NCI-H2171 (cell line): ENCODE results near the gene DHX35.

Experiments
- DNase-seq: peaks from one replicate; lab custom pipeline; 2025; lab: John Stamatoyannopoulos, UW

The DHX35 gene

DNA sequence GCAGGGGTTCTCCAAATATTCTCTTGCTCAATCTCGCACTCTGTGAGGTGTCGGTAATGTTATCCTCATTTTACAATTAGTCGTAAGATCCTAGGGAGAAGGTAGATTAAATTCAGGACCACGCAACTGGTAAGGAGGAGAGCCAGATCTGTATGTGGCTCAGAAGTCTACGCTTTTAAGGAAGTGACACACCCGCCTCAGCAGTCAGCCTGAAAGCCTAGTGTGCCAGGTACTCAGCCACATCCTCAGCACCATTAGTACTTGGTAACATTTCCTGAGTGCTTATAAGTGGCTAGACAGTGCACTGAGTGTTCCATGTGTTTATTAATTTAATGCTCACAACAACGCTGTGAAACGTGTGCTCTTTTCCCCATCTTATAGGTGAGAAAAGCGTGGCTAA lies 63.7 kb downstream of the DHX35 start:
- DNase-seq = no peak

- DNase-seq = no peak
Observed at GRCh38 chr20:39029364-39029763, 67.2 kb downstream of the DHX35 start.

DNA sequence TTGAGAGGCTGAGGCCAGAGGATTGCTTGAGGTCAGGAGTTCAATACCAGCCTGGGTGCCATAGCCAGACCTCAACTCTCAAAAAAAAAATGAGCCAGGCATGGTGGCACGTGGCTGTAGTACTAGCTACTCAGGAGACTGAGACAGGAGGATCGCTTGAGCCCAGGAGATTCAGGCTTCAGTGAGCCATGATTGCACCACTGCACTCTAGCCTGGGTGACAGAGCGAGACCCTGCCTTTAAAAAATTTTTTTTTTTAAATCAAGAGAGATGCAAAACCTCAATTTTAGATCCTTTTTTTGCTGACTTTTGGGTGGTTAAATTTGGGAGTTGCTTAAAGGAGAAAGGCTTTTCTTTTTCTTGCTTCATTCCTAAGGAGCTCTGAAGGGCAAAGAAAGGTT lies 70.9 kb downstream of the DHX35 start:
- DNase-seq = no peak

GRCh38 chr20:39036011-39036410 lies 73.9 kb downstream of the DHX35 start:
- no peak for DNase-seq

- DNase-seq = no peak
Observed at GRCh38 chr20:39036851-39037250, 74.7 kb downstream of the DHX35 start.

DNA sequence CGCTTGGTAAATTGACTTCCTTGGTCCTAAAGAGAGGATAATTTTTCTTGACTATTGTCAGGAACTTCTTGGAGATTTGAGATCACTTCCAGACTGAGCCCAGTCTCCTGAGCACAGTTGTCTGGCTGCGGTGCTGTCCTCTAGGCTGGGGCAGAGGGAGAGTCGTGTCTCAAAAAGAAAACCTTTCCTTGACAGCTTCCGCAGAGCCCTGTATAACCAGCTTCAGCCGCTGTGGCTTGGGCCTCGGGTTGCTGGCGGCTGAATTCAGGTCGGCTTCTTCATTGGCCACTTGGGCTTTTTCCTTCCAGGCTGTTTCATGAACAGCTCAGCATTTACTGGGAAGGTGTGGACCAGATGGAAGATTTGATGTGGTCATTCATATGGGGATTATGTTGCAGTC lies 75.9 kb downstream of the DHX35 start:
- no peak for DNase-seq

DNA sequence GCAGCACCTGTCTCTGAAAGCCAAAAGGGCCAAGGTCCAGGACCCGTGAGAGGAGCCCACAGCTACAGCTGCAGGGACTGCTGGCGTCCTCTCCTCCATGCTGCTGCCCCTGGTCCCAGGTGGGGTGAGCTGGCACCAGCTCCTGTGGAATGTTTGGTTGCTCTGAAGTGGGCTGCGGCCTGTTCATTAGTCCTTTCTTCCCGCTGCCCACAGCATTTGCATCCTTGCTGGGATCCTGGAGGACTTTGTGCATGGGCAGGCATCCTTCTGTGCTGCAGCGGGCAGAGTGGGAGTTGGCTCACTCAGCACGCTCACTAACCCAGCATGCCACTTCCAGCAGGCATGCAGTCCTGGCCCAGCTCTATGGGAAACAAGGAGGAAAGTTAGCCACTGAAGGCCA lies 76.4 kb downstream of the DHX35 start:
- no peak for DNase-seq

- DNase-seq = no peak
Observed at GRCh38 chr20:39039261-39039660, 77.1 kb downstream of the DHX35 start.

DNA sequence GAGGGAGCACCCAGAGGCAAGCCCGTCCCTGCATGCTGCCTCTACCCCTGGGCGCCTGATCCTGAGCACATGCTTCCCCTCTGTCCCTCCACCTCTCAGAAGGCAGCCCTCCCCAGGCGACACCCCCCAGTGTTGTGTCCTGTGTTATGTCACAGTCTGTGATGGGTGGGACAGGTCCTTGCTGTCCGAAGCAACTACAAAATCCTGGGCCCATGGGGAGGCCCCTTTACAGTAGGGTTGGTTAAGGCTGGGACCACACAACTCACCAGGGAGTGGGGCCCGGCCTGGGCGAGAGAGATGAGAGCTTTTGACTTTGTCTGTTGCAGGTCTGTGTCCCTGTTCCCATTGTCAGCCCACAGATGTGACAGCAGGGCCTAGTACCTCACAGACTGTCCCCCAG lies 78.0 kb downstream of the DHX35 start:
- DNase-seq = no peak

GRCh38 chr20:39041067-39041466 lies 78.9 kb downstream of the DHX35 start:
- DNase-seq = no peak

DNA sequence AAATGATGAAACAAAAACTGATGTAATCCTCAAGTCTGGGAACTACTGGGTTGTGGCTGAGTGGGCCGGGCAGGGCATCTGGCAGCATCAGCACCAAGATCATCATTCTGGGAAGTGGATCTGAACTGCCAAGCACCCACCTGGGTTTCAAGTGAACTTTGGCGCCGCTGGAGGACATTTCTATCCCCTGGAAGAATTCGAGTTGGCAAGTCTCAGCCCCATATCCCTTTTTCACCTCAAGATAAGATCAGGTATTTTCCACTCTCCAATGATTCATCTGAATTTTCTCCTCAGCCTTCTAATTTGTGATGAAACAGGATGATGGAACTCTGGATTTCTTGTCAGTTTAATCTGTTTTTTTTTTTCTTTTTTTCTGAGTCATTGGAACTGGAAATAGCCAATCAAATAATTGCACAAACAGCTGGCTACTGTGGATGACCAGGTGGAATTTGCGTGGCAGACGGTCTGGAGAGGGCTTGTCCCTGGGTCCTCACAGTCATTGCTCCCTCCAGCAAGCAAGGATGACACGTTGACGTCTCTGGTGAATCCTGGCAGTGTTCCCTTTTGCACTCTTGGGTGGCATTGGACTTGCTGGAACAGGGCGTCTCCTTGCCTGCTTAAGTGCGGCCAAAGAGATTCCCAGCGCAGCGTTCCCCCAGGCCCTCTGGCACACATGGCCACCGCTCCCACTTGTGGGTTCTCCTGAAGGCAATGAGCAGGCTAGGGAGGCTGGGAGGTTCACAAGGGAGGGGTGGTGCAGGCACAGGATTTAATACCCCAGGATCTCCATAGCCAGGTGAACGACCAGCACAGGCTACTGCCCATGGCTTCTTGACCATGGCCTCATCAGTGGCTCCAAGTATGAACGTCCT lies 80.4 kb downstream of the DHX35 start:
- no peak for DNase-seq

DNA sequence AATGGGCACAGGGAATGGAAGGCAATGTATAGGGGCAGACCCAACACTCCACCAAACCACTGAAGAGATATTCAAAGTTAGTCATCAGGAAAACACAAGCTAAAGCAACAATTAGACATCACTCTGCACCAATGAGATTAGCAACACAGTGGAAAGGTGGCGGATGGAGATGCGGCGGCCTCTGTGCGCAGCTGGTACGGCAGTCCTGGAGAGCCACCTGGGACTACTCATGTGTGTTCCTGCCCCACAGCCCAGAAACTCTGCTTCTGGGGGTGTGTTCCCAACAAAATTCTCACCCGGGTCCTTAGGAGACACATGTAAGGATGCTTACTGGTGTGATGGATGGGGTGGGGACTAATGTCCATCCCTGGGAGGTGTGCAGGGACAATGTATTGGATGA lies 82.4 kb downstream of the DHX35 start:
- no peak for DNase-seq

DNA sequence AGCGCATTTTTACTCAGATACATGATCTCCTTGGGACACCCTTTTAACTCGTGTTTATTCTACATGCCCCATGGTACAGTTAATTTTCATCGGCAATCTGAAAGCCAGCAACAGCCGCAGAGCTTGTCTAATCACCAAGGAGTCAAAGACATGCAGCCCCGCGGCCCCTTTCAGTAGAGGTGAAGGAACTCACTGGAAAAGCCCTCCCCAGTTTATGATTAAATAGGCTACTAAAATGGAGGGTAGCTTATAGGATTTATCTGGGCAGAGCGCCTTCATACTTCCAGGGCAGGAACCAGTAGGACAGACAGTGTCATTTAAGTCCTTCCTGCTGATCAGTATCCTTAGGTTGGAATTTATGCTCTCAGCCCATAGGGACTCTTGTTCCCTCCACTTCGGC lies 83.5 kb downstream of the DHX35 start:
- no peak for DNase-seq

GRCh38 chr20:39047417-39047985 lies 85.4 kb downstream of the DHX35 start:
- no peak for DNase-seq

- peak; percentile 46 for DNase-seq
Observed at GRCh38 chr20:39048000-39048696, 86.0 kb downstream of the DHX35 start.

DNA sequence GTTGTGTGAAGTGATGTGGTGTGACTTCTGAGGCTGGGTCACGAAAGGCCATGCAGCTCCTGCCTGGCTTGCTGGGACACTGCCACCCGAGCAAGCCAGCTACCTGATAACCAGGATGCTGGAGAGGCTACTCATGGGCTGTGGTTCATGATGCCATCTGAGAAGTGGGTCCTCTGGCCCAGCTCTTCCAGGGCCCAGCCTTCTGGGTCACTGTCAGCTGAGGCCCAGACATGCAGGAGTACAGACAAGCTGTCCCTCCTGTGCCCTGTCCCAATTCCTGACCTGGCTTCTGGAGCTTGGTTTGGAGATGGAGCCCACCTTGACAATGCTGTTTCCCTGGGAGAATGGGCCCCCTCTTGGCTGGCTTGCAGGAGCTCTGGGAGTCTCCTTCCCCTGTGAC lies 87.0 kb downstream of the DHX35 start:
- DNase-seq = no peak

GRCh38 chr20:39049684-39050554 lies 87.8 kb downstream of the DHX35 start:
- peak; percentile 47 for DNase-seq

DNA sequence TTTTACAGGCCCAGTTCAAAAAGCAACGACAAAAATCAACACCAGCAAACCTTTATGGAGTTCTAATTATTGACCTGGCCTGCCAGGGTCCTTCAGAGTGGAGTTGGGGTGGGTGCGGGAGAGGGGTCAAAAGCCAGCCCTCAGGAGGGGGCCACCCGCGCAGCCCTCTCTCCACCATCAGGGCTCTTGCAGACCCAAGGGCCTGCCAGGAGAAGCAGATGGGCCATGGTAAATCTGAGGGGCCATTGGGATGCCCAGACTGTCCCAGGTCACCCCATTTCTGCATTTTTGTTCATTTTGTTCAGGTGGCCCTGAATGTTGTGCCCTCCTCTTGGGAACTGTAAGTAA lies 88.4 kb downstream of the DHX35 start:
- DNase-seq = no peak

DNA sequence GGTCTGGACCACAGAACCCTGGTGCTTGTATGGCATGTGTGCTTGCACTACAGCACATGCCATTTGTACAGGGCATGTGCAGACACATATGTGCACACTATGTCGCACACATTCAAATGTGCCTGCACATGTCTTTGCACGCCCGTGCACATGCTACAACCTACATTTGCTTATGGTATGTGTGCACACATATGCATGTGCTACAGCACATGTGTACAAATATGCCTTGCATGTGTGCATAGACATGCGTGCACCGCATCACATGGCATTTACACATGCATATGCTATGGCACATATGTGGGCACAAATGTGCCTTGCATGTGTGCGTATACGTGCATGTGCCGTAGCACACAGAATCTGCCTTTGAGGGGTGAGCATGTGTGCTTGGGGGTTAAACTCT lies 90.5 kb downstream of the DHX35 start:
- no peak for DNase-seq

DNA sequence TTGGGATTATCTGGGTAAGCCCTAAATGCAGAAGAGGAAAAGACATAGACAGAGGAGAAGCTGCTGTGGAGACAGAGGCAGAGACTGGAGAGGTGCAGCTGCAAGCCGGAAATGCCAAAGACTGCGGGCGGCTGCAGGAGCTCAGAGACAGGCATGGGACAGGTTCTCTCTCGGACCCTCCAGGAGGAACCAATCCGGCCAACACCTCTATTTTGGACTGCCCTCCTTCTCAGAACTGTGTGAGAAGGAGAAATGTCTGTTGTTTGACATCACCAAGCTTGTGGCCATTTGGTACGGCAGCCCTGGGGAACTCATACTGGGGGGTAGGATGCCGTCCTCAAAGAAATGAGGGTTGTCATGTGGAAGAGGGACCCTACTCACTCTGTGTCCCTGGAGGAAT lies 95.0 kb downstream of the DHX35 start:
- no peak for DNase-seq

DNA sequence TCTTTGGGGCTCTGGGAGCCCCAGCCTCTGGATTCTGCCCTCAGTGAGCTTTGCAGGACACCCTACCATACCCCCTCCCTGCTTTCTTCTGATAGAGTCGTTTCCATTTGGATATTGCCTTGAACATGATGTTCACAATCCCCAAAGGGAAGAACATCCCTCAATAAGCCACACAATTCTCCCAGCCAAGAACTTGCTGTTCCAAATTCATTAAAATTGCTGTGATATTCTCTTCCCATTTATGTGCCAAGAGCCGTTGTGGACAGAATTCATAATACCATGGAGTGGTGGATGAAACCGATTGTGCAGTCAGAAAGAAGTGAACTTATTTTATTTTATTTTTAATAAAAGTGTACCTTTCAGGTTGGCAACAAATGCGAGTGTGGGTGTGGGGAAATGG lies 95.8 kb downstream of the DHX35 start:
- no peak for DNase-seq

DNA sequence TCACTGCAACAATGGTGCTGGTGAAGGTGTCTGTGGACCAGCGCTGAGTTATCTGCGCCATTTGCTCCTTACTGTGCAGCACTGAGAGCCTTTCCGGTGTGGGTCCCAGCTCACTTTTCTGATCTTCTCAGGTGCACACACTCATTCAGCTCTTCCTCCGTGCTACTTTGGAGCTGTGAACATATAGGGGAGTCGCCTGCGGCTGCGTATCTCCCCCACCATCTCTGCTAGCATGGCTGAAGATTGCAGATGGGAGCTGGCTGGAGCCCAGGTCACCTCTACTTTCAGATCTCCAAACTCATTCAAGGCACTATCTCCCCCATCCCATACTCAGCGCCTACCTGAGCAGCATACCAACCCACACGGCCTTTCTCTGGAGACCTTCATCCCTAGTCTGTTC lies 96.9 kb downstream of the DHX35 start:
- no peak for DNase-seq
